Esophagus muscularis mucosa (tissue), 4 donors: ENCODE data around the gene ENOX1.

ENCODE experiments used
- EP300 ChIP-seq: sonication (generic); formaldehyde crosslinking; IDR thresholded peaks from one replicate; pipeline ENCODE4 v1.6.1; 2017; ENCODE audit warnings: antibody characterized with exemption
- POLR2A ChIP-seq: fragments of 450-650 bp; IDR thresholded peaks from one replicate; pipeline ENCODE4 v1.6.1; 2017; ENCODE audit warnings: antibody characterized with exemption, moderate library complexity, mild to moderate bottlenecking, low read depth
- POLR2AphosphoS5 ChIP-seq, 2 donors: sonication (generic); formaldehyde crosslinking; IDR thresholded peaks; one replicate each; pipeline ENCODE4 v1.6.1; 2017; ENCODE audit warnings: antibody characterized with exemption in 2 of 2
- TF ChIP-seq, protein P1 (sequence below), 3 experiments: fragments of 200-600 bp in 2 of 3; fragments of 450-650 bp in 1 of 3; sonication (generic) in 2 of 3; IDR thresholded peaks; one replicate each; pipeline ENCODE4 v1.5.1; 2017 to 2019; ENCODE audit warnings: antibody characterized with exemption in 3 of 3, mild to moderate bottlenecking in 2 of 3, moderate library complexity in 1 of 3

DNA sequence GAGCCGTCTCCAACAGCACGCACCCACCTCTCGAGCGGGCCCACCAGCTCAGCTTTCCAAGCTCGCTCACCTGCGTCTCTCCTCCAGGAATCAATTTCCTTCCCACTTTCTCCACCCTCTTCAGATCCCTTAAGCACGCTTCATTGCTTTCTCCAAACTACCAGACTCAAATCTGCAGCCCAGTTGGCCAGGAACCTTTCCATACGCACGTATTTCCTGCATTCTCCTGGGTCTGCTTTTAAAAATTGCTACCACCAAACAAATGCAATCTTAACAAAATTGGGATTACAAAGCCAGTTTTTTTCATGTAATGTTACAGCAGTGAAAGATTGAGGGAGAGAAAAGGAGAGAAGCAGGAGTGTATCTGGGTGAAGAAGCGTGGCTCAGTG is 1.5 kb downstream of the ENOX1 start:
- TF ChIP-seq POLR2AphosphoS5 (IDR thresholded peaks at IDR 0.05) (no peak), POLR2A (no peak), EP300 (no peak)
- TF ChIP-seq, protein P1, sequence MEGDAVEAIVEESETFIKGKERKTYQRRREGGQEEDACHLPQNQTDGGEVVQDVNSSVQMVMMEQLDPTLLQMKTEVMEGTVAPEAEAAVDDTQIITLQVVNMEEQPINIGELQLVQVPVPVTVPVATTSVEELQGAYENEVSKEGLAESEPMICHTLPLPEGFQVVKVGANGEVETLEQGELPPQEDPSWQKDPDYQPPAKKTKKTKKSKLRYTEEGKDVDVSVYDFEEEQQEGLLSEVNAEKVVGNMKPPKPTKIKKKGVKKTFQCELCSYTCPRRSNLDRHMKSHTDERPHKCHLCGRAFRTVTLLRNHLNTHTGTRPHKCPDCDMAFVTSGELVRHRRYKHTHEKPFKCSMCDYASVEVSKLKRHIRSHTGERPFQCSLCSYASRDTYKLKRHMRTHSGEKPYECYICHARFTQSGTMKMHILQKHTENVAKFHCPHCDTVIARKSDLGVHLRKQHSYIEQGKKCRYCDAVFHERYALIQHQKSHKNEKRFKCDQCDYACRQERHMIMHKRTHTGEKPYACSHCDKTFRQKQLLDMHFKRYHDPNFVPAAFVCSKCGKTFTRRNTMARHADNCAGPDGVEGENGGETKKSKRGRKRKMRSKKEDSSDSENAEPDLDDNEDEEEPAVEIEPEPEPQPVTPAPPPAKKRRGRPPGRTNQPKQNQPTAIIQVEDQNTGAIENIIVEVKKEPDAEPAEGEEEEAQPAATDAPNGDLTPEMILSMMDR (IDR thresholded peaks at IDR 0.05) = no peak
